Ovary (tissue), 3 donors: ENCODE results near the gene NHLH1.

ENCODE experiments used
- CTCF ChIP-seq, 3 donors: fragments of 450-650 bp in 2 of 3; fragments of 200-600 bp in 1 of 3; IDR thresholded peaks; one replicate each; pipeline versions ENCODE4 v1.5.1 to v1.8.0; 2016 to 2022; ENCODE audit warnings: antibody characterized with exemption in 3 of 3, mild to moderate bottlenecking in 1 of 3
- EP300 ChIP-seq: sonication (generic); formaldehyde crosslinking; IDR thresholded peaks from one replicate; pipeline ENCODE4 v1.6.1; 2017; ENCODE audit warnings: antibody characterized with exemption
- POLR2A ChIP-seq: fragments of 450-650 bp; IDR thresholded peaks from one replicate; pipeline ENCODE4 v1.6.1; 2017; ENCODE audit warnings: antibody characterized with exemption, mild to moderate bottlenecking, moderate library complexity
- donor health status: DM: no; HTN: no; CAD: no.

- TF ChIP-seq CTCF (IDR thresholded peaks at IDR 0.05) (no peak), POLR2A (no peak), EP300 (no peak)
These were observed at the start of gene NHLH1 for GRCh38 chr1:160366731-160367515.
